ENCODE measurements around the gene RNF182.
"Not testable (repeated sequence)": the region's sequence is repeated elsewhere in the genome, so short reads cannot be mapped to it uniquely, and the experiment has no call there.

Gene RNF182

GRCh38 chr6:13965582-13966127 is 40.9 kb downstream of the RNF182 start:
- DNase-seq (ENCODE audit: low read depth in 2 of 2) = no peak

DNA sequence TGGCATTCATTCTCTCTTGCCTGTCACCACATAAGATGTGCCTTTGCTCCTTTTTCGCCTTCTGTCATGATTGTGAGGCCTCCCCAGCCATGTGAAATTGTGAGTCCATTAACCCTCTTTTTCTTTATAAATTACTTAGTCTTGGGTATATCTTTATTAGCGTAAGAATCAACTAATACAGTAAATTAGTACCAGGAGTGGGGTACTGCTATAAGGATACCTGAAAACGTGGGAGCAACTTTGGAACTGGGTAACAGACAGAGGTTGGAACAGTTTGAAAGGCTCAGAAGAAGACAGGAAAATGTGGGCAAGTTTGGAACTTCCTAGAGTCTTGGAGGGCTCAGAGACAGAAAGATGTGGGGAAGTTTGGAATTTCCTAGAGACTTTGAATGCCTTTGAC is 46.6 kb downstream of the RNF182 start:
- DNase-seq (ENCODE audit: low read depth in 2 of 2) = no peak

DNA sequence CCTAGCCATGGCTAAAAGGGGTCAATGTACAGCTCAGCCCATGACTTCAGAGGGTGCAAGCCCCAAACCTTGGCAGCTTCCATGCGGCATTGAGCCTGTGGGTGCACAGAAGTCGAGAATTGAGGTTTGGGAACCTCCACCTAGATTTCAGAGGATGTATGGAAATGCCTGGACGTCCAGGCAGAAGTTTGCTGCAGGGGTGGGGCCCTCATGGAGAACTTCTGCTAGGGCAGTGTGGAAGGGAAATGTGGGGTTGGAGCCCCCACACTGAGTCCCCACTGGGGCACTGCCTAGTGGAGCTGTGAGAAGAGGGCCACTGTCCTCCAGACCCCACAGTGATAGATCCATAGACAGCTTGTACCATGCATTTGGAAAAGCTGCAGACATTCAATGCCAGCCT is 47.9 kb downstream of the RNF182 start:
- not testable (repeated sequence) for DNase-seq (ENCODE audit: low read depth in 2 of 2)

DNA sequence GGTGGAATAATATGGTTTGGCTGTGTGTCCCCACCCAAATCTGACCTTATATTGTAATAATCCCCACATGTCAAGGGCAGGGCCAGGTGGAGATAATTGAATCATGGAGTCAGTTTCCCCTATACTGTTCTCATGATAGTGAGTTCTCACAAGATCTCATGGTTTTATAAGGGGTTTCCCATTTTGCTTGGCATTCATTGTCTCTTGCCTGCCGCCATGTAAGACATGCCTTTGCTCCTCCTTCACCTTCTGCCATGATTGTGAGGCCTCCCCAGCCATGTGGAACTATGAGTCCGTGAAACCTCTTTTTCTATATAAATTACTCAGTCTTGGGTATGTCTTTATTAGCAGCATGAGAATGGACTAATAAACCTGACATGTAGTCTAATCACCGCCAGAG is 48.7 kb downstream of the RNF182 start:
- DNase-seq (ENCODE audit: low read depth in 2 of 2) = not testable (repeated sequence)

- DNase-seq (ENCODE audit: low read depth in 2 of 2) = no peak
Measured at GRCh38 chr6:13978102-13978640, 53.4 kb downstream of the RNF182 start.

GRCh38 chr6:13978787-13979186 is 54.0 kb downstream of the RNF182 start:
- DNase-seq (ENCODE audit: low read depth in 2 of 2) = no peak

- no peak for DNase-seq (ENCODE audit: low read depth in 2 of 2)
Measured at GRCh38 chr6:13979284-13980171, 54.8 kb downstream of the RNF182 start.

GRCh38 chr6:13980534-13980933 is 55.8 kb downstream of the RNF182 start:
- no peak for DNase-seq (ENCODE audit: low read depth in 2 of 2)

GRCh38 chr6:13985663-13986325 is 61.0 kb downstream of the RNF182 start:
- DNase-seq (ENCODE audit: low read depth in 2 of 2) = no peak

GRCh38 chr6:13986700-13987399 is 62.1 kb downstream of the RNF182 start:
- DNase-seq (ENCODE audit: low read depth in 2 of 2) = no peak

- no peak for DNase-seq (ENCODE audit: low read depth in 2 of 2)
Measured at GRCh38 chr6:13987400-13987865, 62.7 kb downstream of the RNF182 start.

- DNase-seq (ENCODE audit: low read depth in 2 of 2) = no peak
Measured at GRCh38 chr6:13988049-13988738, 63.4 kb downstream of the RNF182 start.

DNA sequence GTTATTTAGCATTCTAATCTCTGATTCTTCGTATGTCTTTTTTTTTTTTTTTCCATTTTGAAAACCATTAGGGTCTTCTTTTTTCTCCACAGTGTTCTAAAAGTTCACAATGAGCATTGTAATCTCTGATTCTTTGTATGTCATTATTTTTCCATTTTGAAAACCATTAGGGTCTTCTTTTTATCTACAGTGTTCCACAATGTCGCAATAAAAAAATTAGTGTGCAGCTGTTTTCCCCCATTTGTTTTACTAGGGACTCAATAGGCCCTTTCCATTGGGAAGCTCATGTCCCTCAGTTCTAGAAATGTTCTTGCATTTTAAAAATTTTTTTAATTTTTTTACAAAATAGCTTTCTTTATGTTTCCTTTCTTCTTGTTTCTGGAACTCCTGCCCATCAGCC is 64.2 kb downstream of the RNF182 start:
- no peak for DNase-seq (ENCODE audit: low read depth in 2 of 2)

- no peak for DNase-seq (ENCODE audit: low read depth in 2 of 2)
Measured at GRCh38 chr6:13989496-13990144, 64.9 kb downstream of the RNF182 start.

GRCh38 chr6:13990796-13991195 is 66.0 kb downstream of the RNF182 start:
- DNase-seq (ENCODE audit: low read depth in 2 of 2) = no peak

DNA sequence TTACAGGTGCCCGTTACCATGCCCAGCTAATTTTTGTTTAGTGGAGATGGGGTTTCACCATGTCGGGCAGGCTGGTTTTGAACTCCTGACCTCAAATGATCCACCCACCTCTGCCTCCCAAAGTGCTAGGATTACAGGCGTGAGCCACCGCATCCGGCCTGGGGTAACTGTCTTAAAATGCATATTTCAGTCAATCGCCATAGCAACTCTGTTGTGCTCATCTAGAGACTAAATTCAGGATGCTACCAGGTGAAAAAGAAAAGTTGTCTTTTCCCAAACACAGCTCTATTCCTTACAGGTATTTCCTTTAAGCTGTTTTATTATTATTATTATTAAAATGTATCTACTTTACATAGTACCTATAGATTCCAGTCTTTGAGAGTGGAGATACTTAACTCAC is 66.6 kb downstream of the RNF182 start:
- DNase-seq (ENCODE audit: low read depth in 2 of 2) = no peak

GRCh38 chr6:13992417-13993055 is 67.8 kb downstream of the RNF182 start:
- no peak for DNase-seq (ENCODE audit: low read depth in 2 of 2)

- DNase-seq (ENCODE audit: low read depth in 2 of 2) = no peak
Measured at GRCh38 chr6:13993416-13993815, 68.7 kb downstream of the RNF182 start.

DNA sequence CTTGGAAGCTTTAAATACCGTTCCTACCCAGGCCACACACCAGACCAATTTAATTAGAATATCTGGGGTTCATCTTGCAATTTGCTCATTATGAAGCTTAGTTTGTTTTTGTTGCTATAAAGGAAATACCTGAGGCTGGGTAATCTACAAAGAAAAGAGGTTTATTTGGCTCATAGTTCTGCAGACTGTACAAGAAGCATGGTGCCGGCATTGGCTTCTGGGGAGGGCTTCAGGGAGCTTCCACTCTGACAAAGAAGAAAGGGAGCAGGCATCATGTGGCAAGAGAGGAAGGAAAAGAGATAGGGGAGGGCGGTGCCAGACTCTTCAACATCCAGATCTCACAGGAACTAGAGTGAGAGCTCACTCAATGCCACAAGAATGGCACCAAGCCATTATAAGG is 73.6 kb downstream of the RNF182 start:
- DNase-seq (ENCODE audit: low read depth in 2 of 2) = no peak

- no peak for DNase-seq (ENCODE audit: low read depth in 2 of 2)
Measured at GRCh38 chr6:14000901-14001300, 76.1 kb downstream of the RNF182 start.
